NB4 (cell line): ENCODE measurements around the gene PDIA4.

Experiments used
- POLR2A ChIP-seq: IDR thresholded peaks from 2 replicates; pipeline ENCODE4 v1.6.1; 2011; ENCODE audit warnings: mild to moderate bottlenecking; ENCODE audit not compliant: insufficient read length; ENCODE audit errors: extremely low read depth
- TF ChIP-seq, protein P1 (sequence below): IDR thresholded peaks from one replicate; pipeline ENCODE4 v1.5.1; 2012; ENCODE audit warnings: low read depth, low read length
- TF ChIP-seq, protein P2 (sequence below): IDR thresholded peaks from 2 replicates; pipeline ENCODE4 v1.6.1; 2011; ENCODE audit warnings: low read depth, low read length

DNA sequence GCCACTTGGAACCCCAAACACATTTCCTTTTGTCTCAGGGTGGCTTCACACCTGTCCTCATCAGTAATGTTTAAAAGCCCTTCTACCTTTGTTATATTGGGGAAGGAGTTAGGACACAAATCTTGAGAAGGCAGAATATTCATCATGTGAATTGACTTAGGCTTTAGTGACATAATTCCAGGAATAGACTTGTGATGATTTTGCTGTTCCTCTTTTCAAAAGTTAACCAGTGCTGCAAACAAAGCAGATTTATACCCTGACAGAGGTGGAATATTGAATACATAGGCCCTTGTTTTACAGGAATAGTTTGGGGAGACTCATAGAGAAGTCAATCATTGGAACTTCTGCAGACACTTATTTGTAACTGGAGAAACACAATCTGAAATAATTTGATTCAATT lies 35.2 kb upstream of the PDIA4 start:
- TF ChIP-seq, protein P1, sequence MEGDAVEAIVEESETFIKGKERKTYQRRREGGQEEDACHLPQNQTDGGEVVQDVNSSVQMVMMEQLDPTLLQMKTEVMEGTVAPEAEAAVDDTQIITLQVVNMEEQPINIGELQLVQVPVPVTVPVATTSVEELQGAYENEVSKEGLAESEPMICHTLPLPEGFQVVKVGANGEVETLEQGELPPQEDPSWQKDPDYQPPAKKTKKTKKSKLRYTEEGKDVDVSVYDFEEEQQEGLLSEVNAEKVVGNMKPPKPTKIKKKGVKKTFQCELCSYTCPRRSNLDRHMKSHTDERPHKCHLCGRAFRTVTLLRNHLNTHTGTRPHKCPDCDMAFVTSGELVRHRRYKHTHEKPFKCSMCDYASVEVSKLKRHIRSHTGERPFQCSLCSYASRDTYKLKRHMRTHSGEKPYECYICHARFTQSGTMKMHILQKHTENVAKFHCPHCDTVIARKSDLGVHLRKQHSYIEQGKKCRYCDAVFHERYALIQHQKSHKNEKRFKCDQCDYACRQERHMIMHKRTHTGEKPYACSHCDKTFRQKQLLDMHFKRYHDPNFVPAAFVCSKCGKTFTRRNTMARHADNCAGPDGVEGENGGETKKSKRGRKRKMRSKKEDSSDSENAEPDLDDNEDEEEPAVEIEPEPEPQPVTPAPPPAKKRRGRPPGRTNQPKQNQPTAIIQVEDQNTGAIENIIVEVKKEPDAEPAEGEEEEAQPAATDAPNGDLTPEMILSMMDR: no peak
- TF ChIP-seq POLR2A: no peak
- TF ChIP-seq, protein P2, sequence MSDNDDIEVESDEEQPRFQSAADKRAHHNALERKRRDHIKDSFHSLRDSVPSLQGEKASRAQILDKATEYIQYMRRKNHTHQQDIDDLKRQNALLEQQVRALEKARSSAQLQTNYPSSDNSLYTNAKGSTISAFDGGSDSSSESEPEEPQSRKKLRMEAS: no peak
